Coronary artery (tissue), 2 donors: ENCODE data around the gene MAST2.

Experiments used
- DNase-seq: peaks from one replicate; pipeline ENCODE4 v3.0.0-alpha.2; 2017; ENCODE audit warnings: low spot score
- H3K27ac ChIP-seq, 2 donors: fragments of 200-600 bp; sonication (generic); one replicate each; pipeline ENCODE4 v1.5.1; 2016 to 2019
- H3K4me3 ChIP-seq: fragments of 200-600 bp; sonication (generic); 2 replicates; pipeline ENCODE4 v1.5.1; 2016; ENCODE audit warnings: mild to moderate bottlenecking, moderate library complexity
- TF ChIP-seq, protein P1 (sequence below): fragments of 200-600 bp; sonication (generic); IDR thresholded peaks from one replicate; pipeline ENCODE4 v1.5.1; 2019; ENCODE audit warnings: antibody characterized with exemption

MAST2 gene

DNA sequence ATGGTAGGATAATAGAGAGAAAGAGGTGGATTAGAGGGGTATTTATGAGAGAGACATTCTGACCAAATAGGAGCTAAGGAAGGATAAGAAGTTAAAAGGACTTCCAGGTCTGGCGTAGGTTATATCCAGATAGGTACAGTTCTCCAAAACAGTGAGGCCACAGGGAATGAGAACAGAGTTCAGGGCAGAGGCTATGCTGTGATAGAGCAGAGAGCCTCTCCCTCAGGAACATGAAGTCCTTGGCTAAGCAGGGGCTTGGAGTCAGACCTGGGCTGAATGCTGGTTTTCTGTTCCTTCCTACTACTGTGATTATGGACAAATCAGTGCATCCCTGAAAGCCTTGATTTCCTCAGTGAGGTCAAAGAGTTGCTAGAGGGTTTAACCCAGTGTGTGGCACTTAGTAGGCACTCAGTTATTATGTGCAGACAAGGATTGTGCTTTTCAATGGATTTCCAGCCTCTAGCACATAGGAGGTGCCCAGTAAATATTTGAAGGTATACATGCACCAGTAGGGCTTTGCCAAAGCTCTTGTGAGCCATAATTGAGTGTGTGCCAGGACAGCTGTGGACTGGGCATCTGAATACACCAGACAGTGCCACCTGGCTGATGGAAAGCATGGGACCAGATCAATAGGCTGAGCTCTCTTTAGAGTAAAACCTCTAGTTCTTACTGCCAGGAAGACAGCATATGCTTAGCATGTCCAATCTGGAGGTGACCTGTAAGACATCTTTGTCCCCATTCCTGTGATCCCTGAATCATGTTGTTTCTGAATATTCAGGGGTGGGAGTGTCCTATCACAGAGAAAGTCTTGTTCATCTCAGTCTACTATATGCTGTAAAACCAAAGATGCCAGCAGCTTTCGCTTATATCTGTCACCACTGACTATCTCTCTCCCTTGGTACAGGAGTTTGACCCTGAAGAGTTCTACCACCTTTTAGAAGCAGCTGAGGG, 217.9 kb downstream of the MAST2 start:
- Histone ChIP-seq H3K4me3 (no peak overlapping the region), H3K27ac (no peak overlapping the region)
- TF ChIP-seq, protein P1, sequence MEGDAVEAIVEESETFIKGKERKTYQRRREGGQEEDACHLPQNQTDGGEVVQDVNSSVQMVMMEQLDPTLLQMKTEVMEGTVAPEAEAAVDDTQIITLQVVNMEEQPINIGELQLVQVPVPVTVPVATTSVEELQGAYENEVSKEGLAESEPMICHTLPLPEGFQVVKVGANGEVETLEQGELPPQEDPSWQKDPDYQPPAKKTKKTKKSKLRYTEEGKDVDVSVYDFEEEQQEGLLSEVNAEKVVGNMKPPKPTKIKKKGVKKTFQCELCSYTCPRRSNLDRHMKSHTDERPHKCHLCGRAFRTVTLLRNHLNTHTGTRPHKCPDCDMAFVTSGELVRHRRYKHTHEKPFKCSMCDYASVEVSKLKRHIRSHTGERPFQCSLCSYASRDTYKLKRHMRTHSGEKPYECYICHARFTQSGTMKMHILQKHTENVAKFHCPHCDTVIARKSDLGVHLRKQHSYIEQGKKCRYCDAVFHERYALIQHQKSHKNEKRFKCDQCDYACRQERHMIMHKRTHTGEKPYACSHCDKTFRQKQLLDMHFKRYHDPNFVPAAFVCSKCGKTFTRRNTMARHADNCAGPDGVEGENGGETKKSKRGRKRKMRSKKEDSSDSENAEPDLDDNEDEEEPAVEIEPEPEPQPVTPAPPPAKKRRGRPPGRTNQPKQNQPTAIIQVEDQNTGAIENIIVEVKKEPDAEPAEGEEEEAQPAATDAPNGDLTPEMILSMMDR, result no peak
- DNase-seq, result peak; percentile 26

DNA sequence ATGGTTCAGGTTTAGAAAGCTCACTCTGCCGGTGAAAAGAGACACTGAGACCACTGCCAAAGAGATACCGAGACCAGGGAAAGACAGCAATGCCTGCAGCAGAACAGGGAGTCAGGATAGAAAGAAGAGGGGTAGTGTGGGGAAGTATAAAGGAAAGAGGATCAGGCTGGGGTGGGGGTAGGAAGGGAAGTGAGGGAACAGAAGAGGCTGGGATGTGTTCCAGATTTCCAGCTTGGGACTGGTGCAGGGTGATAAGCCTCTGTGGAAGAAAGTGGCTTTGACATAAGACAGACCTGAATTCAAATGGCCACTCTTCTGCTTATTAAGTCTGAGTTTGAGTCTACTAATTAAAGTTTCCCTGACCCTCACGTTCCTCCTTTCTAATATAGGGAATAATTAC, 223.1 kb downstream of the MAST2 start:
- DNase-seq, result peak; percentile 9
- H3K27ac ChIP-seq, result no peak overlapping the region
- TF ChIP-seq, protein P1, result no peak
- H3K4me3 ChIP-seq, result no peak overlapping the region

DNA sequence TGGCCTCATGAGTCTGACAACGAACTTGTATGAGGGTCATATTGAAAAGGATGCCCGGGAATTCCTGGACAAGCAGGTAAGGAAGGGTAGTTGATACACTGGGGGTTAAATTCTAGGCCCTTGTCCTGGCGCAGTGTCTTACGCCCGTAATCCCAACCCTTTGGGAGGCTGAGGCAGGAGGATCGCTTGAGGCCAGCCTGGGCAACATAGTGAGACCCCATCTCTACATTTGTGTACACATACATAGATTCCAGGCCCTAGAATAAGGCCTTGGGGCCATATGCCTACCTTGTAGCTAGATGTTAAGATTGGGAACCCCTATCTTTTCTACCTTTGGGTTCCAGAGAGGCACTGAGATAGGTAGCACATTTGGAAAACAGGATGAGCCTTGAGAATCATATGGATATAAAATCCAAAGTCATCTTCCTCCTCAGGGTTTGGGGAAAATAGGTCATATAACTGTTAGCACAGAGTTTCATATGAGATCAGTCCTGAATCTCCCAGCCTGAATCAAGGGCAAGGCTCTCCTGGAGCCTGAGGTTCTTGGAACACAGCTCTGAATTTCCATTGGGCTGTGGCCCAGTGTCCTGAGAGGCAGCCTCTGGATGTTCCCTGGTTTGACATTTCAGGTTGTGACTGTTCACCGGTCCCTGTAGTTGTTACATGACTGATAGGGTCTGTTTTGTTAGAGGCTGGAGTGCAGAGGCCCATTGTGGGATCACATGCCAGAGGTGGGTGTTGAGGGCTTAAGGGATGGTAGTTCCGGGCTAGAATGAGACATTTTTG, 224.6 kb downstream of the MAST2 start:
- Histone ChIP-seq H3K4me3 (no peak overlapping the region), H3K27ac (no peak overlapping the region)

DNA sequence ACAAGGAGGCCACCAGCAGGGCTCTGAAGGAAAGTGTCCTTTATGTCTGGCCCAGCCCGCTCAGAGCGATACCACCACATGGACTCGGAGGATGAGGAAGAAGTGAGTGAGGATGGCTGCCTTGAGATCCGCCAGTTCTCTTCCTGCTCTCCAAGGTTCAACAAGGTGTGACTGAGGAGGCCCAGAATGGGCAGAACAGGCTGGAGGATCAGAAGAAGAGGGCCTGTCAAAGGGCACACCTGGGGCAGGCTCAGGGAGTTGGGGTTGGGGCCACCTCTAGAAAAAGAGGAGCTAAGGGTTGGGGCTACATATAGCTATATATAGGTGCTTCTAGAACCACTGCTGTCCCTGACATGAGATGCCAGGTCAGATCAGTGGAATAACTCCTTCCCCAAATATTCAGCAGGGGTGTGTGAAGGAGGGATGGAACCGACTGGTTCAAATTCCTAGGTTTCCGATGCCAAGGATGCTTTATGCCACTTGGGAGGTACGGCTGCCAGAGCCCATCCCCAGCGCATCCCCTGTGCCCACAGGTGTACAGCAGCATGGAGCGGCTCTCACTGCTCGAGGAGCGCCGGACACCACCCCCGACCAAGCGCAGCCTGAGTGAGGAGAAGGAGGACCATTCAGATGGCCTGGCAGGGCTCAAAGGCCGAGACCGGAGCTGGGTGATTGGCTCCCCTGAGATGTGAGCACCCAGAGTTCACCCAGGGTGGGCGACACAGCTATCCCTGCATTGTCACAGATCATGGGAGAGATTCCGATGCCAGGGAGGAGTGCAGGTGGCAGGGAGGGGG, 226.9 kb downstream of the MAST2 start:
- TF ChIP-seq, protein P1, result no peak
- DNase-seq, result peak; percentile 41
- Histone ChIP-seq H3K4me3 (no peak overlapping the region), H3K27ac (no peak overlapping the region)

More for the DNA sequence above, 224.6 kb downstream of the MAST2 start:
- peak; percentile 36 for DNase-seq
- TF ChIP-seq, protein P1, result no peak

DNA sequence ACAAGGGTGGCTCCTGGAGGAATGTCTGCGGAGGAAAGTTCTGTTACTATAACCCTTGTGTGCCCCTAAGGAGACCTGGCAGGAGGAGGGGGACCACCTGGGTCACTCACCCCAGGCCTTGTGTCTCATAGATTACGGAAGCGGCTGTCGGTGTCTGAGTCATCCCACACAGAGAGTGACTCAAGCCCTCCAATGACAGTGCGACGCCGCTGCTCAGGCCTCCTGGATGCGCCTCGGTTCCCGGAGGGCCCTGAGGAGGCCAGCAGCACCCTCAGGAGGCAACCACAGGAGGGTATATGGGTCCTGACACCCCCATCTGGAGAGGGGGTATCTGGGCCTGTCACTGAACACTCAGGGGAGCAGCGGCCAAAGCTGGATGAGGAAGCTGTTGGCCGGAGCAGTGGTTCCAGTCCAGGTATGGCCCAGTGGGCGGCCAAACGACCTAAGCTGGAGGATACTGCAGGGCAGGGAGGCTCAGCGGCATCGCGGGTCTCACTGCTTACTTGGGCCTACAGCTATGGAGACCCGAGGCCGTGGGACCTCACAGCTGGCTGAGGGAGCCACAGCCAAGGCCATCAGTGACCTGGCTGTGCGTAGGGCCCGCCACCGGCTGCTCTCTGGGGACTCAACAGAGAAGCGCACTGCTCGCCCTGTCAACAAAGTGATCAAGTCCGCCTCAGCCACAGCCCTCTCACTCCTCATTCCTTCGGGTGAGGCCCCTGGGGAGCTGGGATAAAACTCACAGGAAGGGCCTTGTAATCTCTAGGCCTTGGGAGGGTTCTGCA, 227.7 kb downstream of the MAST2 start:
- peak; percentile 67 for DNase-seq
- Histone ChIP-seq H3K27ac (no peak overlapping the region), H3K4me3 (no peak overlapping the region)
- TF ChIP-seq, protein P1, result no peak
